A549 (cell line): ENCODE results near the gene DNAJA3. TPM values are rescaled to one million over a fixed set of nuclear protein-coding genes. Genes with fewer than 3 reads are reported as not detected.
A peak's percentile ranks its signal among the peaks of the same experiment; 100 is the strongest.

Experiments used
- ATAC-seq, 2 experiments: fragments of 200-7000 bp in 1 of 2; fragments of >200 bp in 1 of 2; cut with Nextera tagmentation in 1 of 2; cut with Tn5 transposase in 1 of 2; 3 replicates each; pipeline versions ENCODE4 v1.8.0 to v1.9.1; 2018 to 2020; ENCODE audit warnings: mild to moderate bottlenecking in 1 of 2, moderate library complexity in 1 of 2
- CTCF ChIA-PET: fragments of 300-600 bp; sonication (Branson Sonifier 250); formaldehyde crosslinking; extraction: SDS; loops from one replicate; lab custom pipeline; 2021; ENCODE audit warnings: antibody characterized with exemption, inconsistent platforms; lab: Yijun Ruan, JAX
- POLR2A ChIA-PET: fragments of 350-600 bp; formaldehyde crosslinking; extraction: SDS; loops from one replicate; lab custom pipeline; 2021; ENCODE audit warnings: antibody characterized with exemption, inconsistent platforms; lab: Yijun Ruan, JAX
- DNase-seq, 2 experiments: peaks; one replicate each; pipeline versions ENCODE4 v3.0.0 to v3.0.0-alpha.2; 2011 to 2016; ENCODE audit warnings: low read depth in 1 of 2, low spot score in 1 of 2
- FAIRE-seq: peaks from 2 replicates; lab custom pipeline; 2011; peaks lifted over from hg19 to GRCh38; lab: Jason Lieb, UNC
- H3K27ac ChIP-seq, 2 experiments: fragments of >200 bp; sonication (Bioruptor Twin); formaldehyde crosslinking; 3 replicates each; pipeline ENCODE4 v1.5.1; 2016 to 2017
- H3K4me1 ChIP-seq: fragments of >200 bp; sonication (Bioruptor Twin); formaldehyde crosslinking; 3 replicates; pipeline ENCODE4 v1.6.1; 2016
- H3K4me2 ChIP-seq: fragments of >200 bp; sonication (Bioruptor Twin); formaldehyde crosslinking; 3 replicates; pipeline ENCODE4 v1.6.1; 2016
- H3K4me3 ChIP-seq: fragments of >200 bp; sonication (Bioruptor Twin); formaldehyde crosslinking; 3 replicates; pipeline ENCODE4 v1.5.1; 2016
- H3K9me3 ChIP-seq: fragments of >200 bp; sonication (Bioruptor Twin); formaldehyde crosslinking; 3 replicates; pipeline ENCODE4 v1.6.1; 2016
- CTCF ChIP-seq: fragments of >200 bp; sonication (Bioruptor Twin); formaldehyde crosslinking; IDR thresholded peaks from 3 replicates; pipeline ENCODE4 v1.5.1; 2016
- FOSB ChIP-seq: fragments of 250-450 bp; sonication (Bioruptor Pico); IDR thresholded peaks from 2 replicates; pipeline ENCODE4 v1.5.0; 2020; ENCODE audit warnings: mild to moderate bottlenecking, moderate library complexity
- HDAC2 ChIP-seq: fragments of 200-600 bp; sonication (generic); IDR thresholded peaks from 2 replicates; pipeline ENCODE4 v1.6.1; 2016
- JUNB ChIP-seq: fragments of >200 bp; sonication (Bioruptor Twin); formaldehyde crosslinking; IDR thresholded peaks from 2 replicates; pipeline ENCODE4 v1.6.1; 2016
- KDM1A ChIP-seq: fragments of 200-600 bp; sonication (generic); IDR thresholded peaks from 2 replicates; pipeline ENCODE4 v1.6.1; 2016; ENCODE audit warnings: low read depth, mild to moderate bottlenecking
- MAZ ChIP-seq: fragments of 150-350 bp; IDR thresholded peaks from 2 replicates; pipeline ENCODE4 v1.6.1; 2014; ENCODE audit warnings: antibody characterized with exemption, low read depth, low read length, borderline replicate concordance
- RAD21 ChIP-seq, 2 experiments: fragments of >200 bp in 1 of 2; sonication (Bioruptor Twin) in 1 of 2; formaldehyde crosslinking in 1 of 2; IDR thresholded peaks in 1 of 2; conservative IDR thresholded peaks in 1 of 2; 2 replicates in 1 of 2; 3 replicates in 1 of 2; pipeline ENCODE4 v1.6.1; 2012 to 2018; ENCODE audit warnings: inconsistent platforms in 1 of 2
- RARB ChIP-seq: fragments of 250-450 bp; sonication (Bioruptor Pico); IDR thresholded peaks from 2 replicates; pipeline ENCODE4 v1.8.0; 2021; ENCODE audit warnings: mild to moderate bottlenecking, moderate library complexity
- RFX5 ChIP-seq: fragments of 450-650 bp; IDR thresholded peaks from 2 replicates; pipeline ENCODE4 v1.7.1; 2014; ENCODE audit warnings: antibody characterized with exemption, mild to moderate bottlenecking, moderate library complexity
- SREBF2 ChIP-seq: fragments of 450-650 bp; IDR thresholded peaks from 2 replicates; pipeline ENCODE4 v1.6.1; 2014; ENCODE audit warnings: mild to moderate bottlenecking, moderate library complexity
- ZC3H11A ChIP-seq: fragments of 450-650 bp; IDR thresholded peaks from 2 replicates; pipeline ENCODE4 v1.6.1; 2014; ENCODE audit warnings: antibody characterized with exemption, mild to moderate bottlenecking
- ZNF302 ChIP-seq: fragments of 250-450 bp; sonication (Bioruptor Pico); IDR thresholded peaks from 2 replicates; pipeline ENCODE4 v1.9.0; 2021; ENCODE audit warnings: inconsistent platforms, mild to moderate bottlenecking, moderate library complexity
- WGBS: methylation state at CpG from one replicate; pipeline ENCODE4 v1.1.6; 2017; ENCODE audit errors: missing lambda C conversion rate; 5-methylcytosine and 5-hydroxymethylcytosine counted together
- polyA plus RNA-seq, 4 experiments: library from polyadenylated mRNA; depleted of rRNA in 3 of 4; stranded (reverse); fragments of >200 nt; fragmentation: RNase III in 1 of 4; extraction: RNeasy Plus Mini Kit Qiagen cat#74134 plus additional on column Dnase treatment in 1 of 4; gene quantifications; 2 replicates in 3 of 4; 3 replicates in 1 of 4; pipeline ENCODE4 v1.2.3, GENCODE V29; 2011 to 2017
- TF ChIP-seq, protein P1 (sequence below): fragments of >200 bp; sonication (Bioruptor Twin); formaldehyde crosslinking; IDR thresholded peaks from 2 replicates; pipeline ENCODE4 v1.6.1; 2016

The DNAJA3 gene
- polyA plus RNA-seq, 2 of the 4 experiments (the other 2 are of a cell fraction) = 64.6 to 77.2 TPM

- POLR2A ChIA-PET = no interaction called here
- FAIRE-seq (no peak), DNase-seq (no peak)
Measured at GRCh38 chr16:4376126-4376892, 49.4 kb upstream of the DNAJA3 start.

DNA sequence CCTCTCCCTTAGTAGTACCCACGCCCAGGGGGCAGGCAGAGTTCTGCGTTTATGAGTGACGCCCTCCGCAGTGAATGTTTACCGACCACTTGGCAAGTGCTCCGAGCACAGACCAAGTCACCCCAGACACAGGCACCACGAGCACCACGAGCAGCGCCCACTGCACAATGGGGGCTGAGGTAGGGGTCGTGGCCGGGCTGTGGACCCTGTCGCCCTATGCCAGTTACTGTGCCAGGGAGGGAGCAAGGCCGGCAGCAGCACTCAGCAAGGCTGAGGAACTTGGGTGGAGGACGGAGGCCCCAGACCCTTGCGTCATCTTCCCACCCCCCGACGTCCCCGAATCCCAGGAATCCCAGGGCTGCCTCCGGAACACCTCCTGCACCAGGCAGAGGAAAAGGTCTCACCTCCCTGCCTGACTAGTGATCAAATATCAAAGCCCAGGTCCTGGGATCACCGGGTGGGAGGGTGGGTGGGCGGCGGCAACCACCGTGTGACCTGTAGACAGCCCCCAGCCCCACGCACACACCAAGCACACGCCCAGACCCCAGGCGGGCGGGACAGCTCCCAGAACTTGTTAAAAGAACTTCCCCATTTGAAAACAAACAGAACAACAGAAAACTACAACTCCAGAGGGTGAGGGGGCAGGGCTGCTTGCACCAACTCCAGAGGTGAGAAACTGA is 48.6 kb upstream of the DNAJA3 start:
- H3K9me3 ChIP-seq = no peaks in the 10 kb centered on the region
- CTCF ChIA-PET = interaction anchor here (0.7 to 25.9 kb wide), 10 partner anchors 8 to 115 kb away, joined by 3 to 638 read pairs (median 6); no protein-coding TSS in a partner anchor
- no peak for DNase-seq
- no peak overlapping the region for H3K4me3 ChIP-seq
- H3K4me2 ChIP-seq = peak overlapping the region; percentile 12; the same call in 1 of the 3 replicates
- peaks cover 70% of the 10 kb centered on the region for H3K4me1 ChIP-seq
- peak overlapping the region in 1 of 2 experiments; percentile 51; a peak in 2 of 6 replicates for H3K27ac ChIP-seq
- TF ChIP-seq RARB (CRISPR knock-in tag) (no peak), HDAC2 (no peak), SREBF2 (no peak), RFX5 (no peak), CTCF (no peak), FOSB (CRISPR knock-in tag) (no peak)
- TF ChIP-seq, all 56 proteins: peak for 0
- POLR2A ChIA-PET = no interaction called here
- FAIRE-seq = no peak
- whole genome bisulfite sequencing = 75% methylated on average over 15 of the region's 27 CpGs
- no peak for ATAC-seq

More at GRCh38 chr16:4376126-4376892, 49.4 kb upstream of the DNAJA3 start:
- no peak for TF ChIP-seq MAZ
- no peak for TF ChIP-seq RARB (CRISPR knock-in tag)
- no peak for TF ChIP-seq JUNB
- TF ChIP-seq ZC3H11A = no peak
- TF ChIP-seq CTCF = no peak
- TF ChIP-seq HDAC2 = no peak
- TF ChIP-seq, protein P1, sequence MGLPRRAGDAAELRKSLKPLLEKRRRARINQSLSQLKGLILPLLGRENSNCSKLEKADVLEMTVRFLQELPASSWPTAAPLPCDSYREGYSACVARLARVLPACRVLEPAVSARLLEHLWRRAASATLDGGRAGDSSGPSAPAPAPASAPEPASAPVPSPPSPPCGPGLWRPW = no peak
- TF ChIP-seq RAD21 (conservative IDR thresholded peaks at IDR 0.05 in 1 of 2, IDR thresholded peaks at IDR 0.05 in 1 of 2) = no peak
- Histone ChIP-seq H3K27ac (peak overlapping the region in 1 of 2 experiments; percentile 39; a peak in 1 of 6 replicates), H3K4me2 (peak overlapping the region; percentile 12; the same call in 1 of the 3 replicates), H3K4me1 (peaks cover 72% of the 10 kb centered on the region), H3K4me3 (no peak overlapping the region), H3K9me3 (no peaks in the 10 kb centered on the region)
- 87% methylated on average over 14 of the region's 31 CpGs for WGBS
- no peak for ATAC-seq
- CTCF ChIA-PET = interaction anchor here (0.6 to 25.9 kb wide), 10 partner anchors 10 to 115 kb away, joined by 3 to 638 read pairs (median 4); no protein-coding TSS in a partner anchor

DNA sequence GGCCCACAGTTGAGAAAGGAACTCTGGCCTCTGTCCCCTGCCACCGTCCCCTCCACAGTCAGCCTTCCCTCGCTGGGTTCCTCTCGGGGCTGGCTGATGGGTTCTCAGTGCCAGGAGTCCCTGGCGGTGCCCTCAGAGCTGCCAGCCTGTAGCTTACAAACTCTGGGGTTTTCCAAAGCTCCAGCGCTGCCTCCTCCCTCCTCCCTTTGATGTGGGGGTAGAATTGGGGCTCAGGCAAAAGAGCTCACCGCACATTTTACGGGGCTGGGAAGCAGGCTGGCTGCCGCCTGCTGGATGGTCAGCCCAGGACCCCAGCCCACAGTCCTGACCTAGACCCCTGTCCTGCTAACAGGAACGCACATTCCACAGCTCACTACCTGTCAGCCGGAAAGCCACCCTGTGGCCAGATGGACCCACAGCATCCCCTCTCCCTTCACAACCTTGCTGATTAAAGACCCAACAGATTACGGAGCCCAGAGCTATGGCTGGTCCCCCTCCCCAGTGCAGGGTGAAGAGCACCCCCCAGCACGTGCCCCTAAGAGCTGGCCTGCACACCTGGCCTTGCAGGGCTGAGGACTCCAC is 48.0 kb upstream of the DNAJA3 start:
- TF ChIP-seq KDM1A (no peak), ZNF302 (CRISPR knock-in tag) (no peak)
- Histone ChIP-seq H3K9me3 (no peaks in the 10 kb centered on the region), H3K27ac (peak overlapping the region in 1 of 2 experiments; percentile 51; a peak in 2 of 6 replicates), H3K4me3 (no peak overlapping the region), H3K4me1 (peaks cover 65% of the 10 kb centered on the region), H3K4me2 (no peak overlapping the region)
- DNase-seq (no peak), FAIRE-seq (no peak), ATAC-seq (0 out of 6 replicates have a peak, but pooled peaks of 1 of the 2 experiments have one; percentile 5)
- CTCF ChIA-PET = interaction anchor here (0.7 to 25.9 kb wide), 10 partner anchors 9 to 116 kb away, joined by 3 to 638 read pairs (median 6); no protein-coding TSS in a partner anchor
- 60% methylated on average over 7 of the region's 12 CpGs for WGBS
- POLR2A ChIA-PET = no interaction called here
